Measurements from ENCODE around the gene RTL1.

GRCh38 chr14:100839315-100839585 is 64.3 kb downstream of the RTL1 start:
- no peak for TF ChIP-seq POLR2AphosphoS5 (IDR thresholded peaks at IDR 0.05)
- no peak for TF ChIP-seq CTCF (IDR thresholded peaks at IDR 0.05)
- no peak for TF ChIP-seq POLR2A (IDR thresholded peaks at IDR 0.05)

Measured in transverse colon (tissue), 4 donors.